K562 treated with DMSO at 1 percent for 48 hours (cell line): ENCODE results near the gene KRTAP4-7. TPM values are rescaled to one million over a fixed set of nuclear protein-coding genes. Genes with fewer than 3 reads are reported as not detected.

Experiments used
- total RNA-seq: library from RNA; unstranded; fragments of 300-600 nt; gene quantifications from 2 replicates; pipeline ENCODE4 v1.2.3, GENCODE V29; 2022; ENCODE audit warnings: low replicate concordance; ENCODE audit errors: extremely low read depth

Gene KRTAP4-7
- not detected in 2 replicates for total RNA-seq

GRCh38 chr17:41084100-41084856 is at the start of gene KRTAP4-7:
TSS of gene KRTAP4-7 (plus strand) at chr17:41084150. CDS start at chr17:41084207, 57 bp downstream.

GRCh38 chr17:41034346-41034935 is 49.5 kb upstream of the KRTAP4-7 start, which contains the start of gene KRTAP1-3:
TSS of gene KRTAP1-3 (minus strand) at chr17:41034874. CDS start at chr17:41034821, 53 bp downstream.

GRCh38 chr17:41040783-41041571 is 43.0 kb upstream of the KRTAP4-7 start, which contains the start of gene KRTAP1-1:
TSS of gene KRTAP1-1 (minus strand) at chr17:41041450. CDS start at chr17:41041397, 53 bp downstream.

GRCh38 chr17:41046735-41047465 is 37.0 kb upstream of the KRTAP4-7 start, which contains the start of gene KRTAP2-1:
TSS of gene KRTAP2-1 (minus strand) at chr17:41047316. CDS start at chr17:41047267, 49 bp downstream.

GRCh38 chr17:41055130-41055529 is 28.8 kb upstream of the KRTAP4-7 start, which contains the start of gene KRTAP2-2:
TSS of gene KRTAP2-2 (minus strand) at chr17:41055230. CDS start at chr17:41055211, 19 bp downstream.

GRCh38 chr17:41060052-41060604 is 23.8 kb upstream of the KRTAP4-7 start, which contains the start of gene KRTAP2-3:
TSS of gene KRTAP2-3 (minus strand) at chr17:41060114. CDS start at chr17:41060050, 64 bp downstream.

GRCh38 chr17:41065829-41066624 is 17.9 kb upstream of the KRTAP4-7 start, which contains the start of gene KRTAP2-4:
TSS of gene KRTAP2-4 (minus strand) at chr17:41065879. CDS start at chr17:41065845, 34 bp downstream.

GRCh38 chr17:41098042-41098441 is 14.1 kb downstream of the KRTAP4-7 start, which contains the start of gene KRTAP4-8:
TSS of gene KRTAP4-8 (minus strand) at chr17:41098142. CDS start at chr17:41098084, 58 bp downstream.

GRCh38 chr17:41101586-41102259 is 17.8 kb downstream of the KRTAP4-7 start, which contains the start of gene KRTAP4-16:
TSS of gene KRTAP4-16 (minus strand) at chr17:41102209. CDS start at chr17:41102209, 0 bp downstream.

GRCh38 chr17:41105347-41105746 is 21.4 kb downstream of the KRTAP4-7 start, which contains the start of gene KRTAP4-9:
TSS of gene KRTAP4-9 (plus strand) at chr17:41105389. CDS start at chr17:41105389, 0 bp downstream.

GRCh38 chr17:41117846-41118386 is 34.0 kb downstream of the KRTAP4-7 start, which contains the start of gene KRTAP4-11:
TSS of gene KRTAP4-11 (minus strand) at chr17:41118373. CDS start at chr17:41118315, 58 bp downstream.

GRCh38 chr17:41123991-41124371 is 40.0 kb downstream of the KRTAP4-7 start, which contains the start of gene KRTAP4-12:
TSS of gene KRTAP4-12 (minus strand) at chr17:41124182. CDS start at chr17:41124122, 60 bp downstream.

Other genes starting within 250 kb of the KRTAP4-7 start
- not detected in 2 replicates for gene KRT12, start 216.9 kb upstream of the KRTAP4-7 start, total RNA-seq
- not detected in 2 replicates for gene KRT20, start 198.9 kb upstream of the KRTAP4-7 start, total RNA-seq
- not detected in 2 replicates for gene KRT23, start 146.5 kb upstream of the KRTAP4-7 start, total RNA-seq
- gene KRT39, start 117.2 kb upstream of the KRTAP4-7 start, total RNA-seq = not detected in 2 replicates
- gene KRT40, start 99.8 kb upstream of the KRTAP4-7 start, total RNA-seq = not detected in 2 replicates
- gene KRTAP3-3, start 90.0 kb upstream of the KRTAP4-7 start, total RNA-seq = not detected in 2 replicates
- not detected in 2 replicates for gene KRTAP3-2, start 84.2 kb upstream of the KRTAP4-7 start, total RNA-seq
- not detected in 2 replicates for gene KRTAP3-1, start 75.0 kb upstream of the KRTAP4-7 start, total RNA-seq
- gene KRTAP1-5, start 56.9 kb upstream of the KRTAP4-7 start, total RNA-seq = not detected in 2 replicates
- gene KRTAP1-4, start 54.0 kb upstream of the KRTAP4-7 start, total RNA-seq = not detected in 2 replicates
- not detected in 2 replicates for gene KRTAP1-3, start 49.3 kb upstream of the KRTAP4-7 start, total RNA-seq
- gene KRTAP1-1, start 42.7 kb upstream of the KRTAP4-7 start, total RNA-seq = not detected in 2 replicates
- not detected in 2 replicates for gene KRTAP2-1, start 36.8 kb upstream of the KRTAP4-7 start, total RNA-seq
- gene KRTAP2-2, start 28.9 kb upstream of the KRTAP4-7 start, total RNA-seq = not detected in 2 replicates
- not detected in 2 replicates for gene KRTAP2-3, start 24.0 kb upstream of the KRTAP4-7 start, total RNA-seq
- gene KRTAP2-4, start 18.3 kb upstream of the KRTAP4-7 start, total RNA-seq = not detected in 2 replicates
- not detected in 2 replicates for gene KRTAP4-8, start 14.0 kb downstream of the KRTAP4-7 start, total RNA-seq
- gene KRTAP4-16, start 18.1 kb downstream of the KRTAP4-7 start, total RNA-seq = not detected in 2 replicates
- not detected in 2 replicates for gene KRTAP4-9, start 21.2 kb downstream of the KRTAP4-7 start, total RNA-seq
- gene KRTAP4-11, start 34.2 kb downstream of the KRTAP4-7 start, total RNA-seq = not detected in 2 replicates
- gene KRTAP4-12, start 40.0 kb downstream of the KRTAP4-7 start, total RNA-seq = not detected in 2 replicates
- not detected in 2 replicates for gene KRTAP4-6, start 56.4 kb downstream of the KRTAP4-7 start, total RNA-seq
- gene KRTAP4-5, start 65.7 kb downstream of the KRTAP4-7 start, total RNA-seq = not detected in 2 replicates
- not detected in 2 replicates for gene KRTAP4-4, start 76.6 kb downstream of the KRTAP4-7 start, total RNA-seq
- not detected in 2 replicates for gene KRTAP4-3, start 84.1 kb downstream of the KRTAP4-7 start, total RNA-seq
- gene KRTAP4-2, start 94.1 kb downstream of the KRTAP4-7 start, total RNA-seq = not detected in 2 replicates
- not detected in 2 replicates for gene KRTAP4-1, start 100.8 kb downstream of the KRTAP4-7 start, total RNA-seq
- gene KRTAP9-1, start 105.7 kb downstream of the KRTAP4-7 start, total RNA-seq = not detected in 2 replicates
- not detected in 2 replicates for gene KRTAP9-2, start 142.5 kb downstream of the KRTAP4-7 start, total RNA-seq
- not detected in 2 replicates for gene KRTAP9-3, start 148.3 kb downstream of the KRTAP4-7 start, total RNA-seq
- not detected in 2 replicates for gene KRTAP9-8, start 153.8 kb downstream of the KRTAP4-7 start, total RNA-seq
- gene KRTAP9-4, start 165.5 kb downstream of the KRTAP4-7 start, total RNA-seq = not detected in 2 replicates
- not detected in 2 replicates for gene KRTAP9-9, start 171.2 kb downstream of the KRTAP4-7 start, total RNA-seq
- gene KRTAP9-6, start 181.2 kb downstream of the KRTAP4-7 start, total RNA-seq = not detected in 2 replicates
- not detected in 2 replicates for gene KRTAP9-7, start 191.5 kb downstream of the KRTAP4-7 start, total RNA-seq
- not detected in 2 replicates for gene KRTAP29-1, start 218.7 kb downstream of the KRTAP4-7 start, total RNA-seq
- not detected in 2 replicates for gene KRTAP16-1, start 225.2 kb downstream of the KRTAP4-7 start, total RNA-seq
- not detected in 2 replicates for gene KRTAP17-1, start 231.6 kb downstream of the KRTAP4-7 start, total RNA-seq